ENCODE measurements around the gene IRF6. TPM values are rescaled to one million over a fixed set of nuclear protein-coding genes. Genes with fewer than 3 reads are reported as not detected.

Gene IRF6
- total RNA-seq, 1 donor from 2014 or later, result 28.2 TPM

- no peak overlapping the region for H3K27ac Mint-ChIP-seq
- H3K4me1 Mint-ChIP-seq (ENCODE audit: unreplicated experiment), result peaks cover 16% of the 10 kb centered on the region
- no peaks in the 10 kb centered on the region for H3K36me3 Mint-ChIP-seq
- no peaks in the 10 kb centered on the region for H3K9me3 Mint-ChIP-seq
- DNase-seq (ENCODE audit: extremely low spot score, unreplicated experiment), result no peak
- H3K4me3 Mint-ChIP-seq, result no peak overlapping the region
- H3K27me3 Mint-ChIP-seq, result no peaks in the 10 kb centered on the region
- TF ChIP-seq CTCF (conservative IDR thresholded peaks at IDR 0.05), result no peak
Measured at GRCh38 chr1:209749670-209750323, 56.1 kb downstream of the IRF6 start.

- no peaks in the 10 kb centered on the region for H3K9me3 Mint-ChIP-seq
- no peaks in the 10 kb centered on the region for H3K36me3 Mint-ChIP-seq
- H3K27ac Mint-ChIP-seq, result no peak overlapping the region
- TF ChIP-seq CTCF (conservative IDR thresholded peaks at IDR 0.05), result no peak
- DNase-seq (ENCODE audit: extremely low spot score, unreplicated experiment), result no peak
- H3K4me3 Mint-ChIP-seq, result no peak overlapping the region
- H3K27me3 Mint-ChIP-seq, result no peaks in the 10 kb centered on the region
- H3K4me1 Mint-ChIP-seq (ENCODE audit: unreplicated experiment), result peaks cover 16% of the 10 kb centered on the region
Measured at GRCh38 chr1:209749205-209749604, 56.7 kb downstream of the IRF6 start.

- Mint-ChIP-seq H3K4me3 (no peak overlapping the region), H3K27me3 (no peaks in the 10 kb centered on the region), H3K4me1 (ENCODE audit: unreplicated experiment) (peaks cover 16% of the 10 kb centered on the region), H3K27ac (peak overlapping the region; percentile 51), H3K36me3 (no peaks in the 10 kb centered on the region), H3K9me3 (no peaks in the 10 kb centered on the region)
- no peak for TF ChIP-seq CTCF (conservative IDR thresholded peaks at IDR 0.05)
- no peak for DNase-seq (ENCODE audit: extremely low spot score, unreplicated experiment)
Measured at GRCh38 chr1:209748620-209749019, 57.3 kb downstream of the IRF6 start.

GRCh38 chr1:209747580-209748262 lies 58.2 kb downstream of the IRF6 start:
- no peaks in the 10 kb centered on the region for H3K27me3 Mint-ChIP-seq
- peak overlapping the region; percentile 69 for H3K4me3 Mint-ChIP-seq
- TF ChIP-seq CTCF (conservative IDR thresholded peaks at IDR 0.05), result peak; percentile 93
- DNase-seq (ENCODE audit: extremely low spot score, unreplicated experiment), result peak; percentile 87
- peak overlapping the region; percentile 51 for H3K27ac Mint-ChIP-seq
- H3K9me3 Mint-ChIP-seq, result no peaks in the 10 kb centered on the region
- peaks cover 16% of the 10 kb centered on the region for H3K4me1 Mint-ChIP-seq (ENCODE audit: unreplicated experiment)
- H3K36me3 Mint-ChIP-seq, result no peaks in the 10 kb centered on the region

GRCh38 chr1:209746451-209747165 lies 59.3 kb downstream of the IRF6 start:
- H3K4me3 Mint-ChIP-seq, result no peak overlapping the region
- no peak for TF ChIP-seq CTCF (conservative IDR thresholded peaks at IDR 0.05)

More at GRCh38 chr1:209746451-209747165, 59.3 kb downstream of the IRF6 start:
- H3K36me3 Mint-ChIP-seq, result no peaks in the 10 kb centered on the region
- DNase-seq (ENCODE audit: extremely low spot score, unreplicated experiment), result no peak
- no peak overlapping the region for H3K27ac Mint-ChIP-seq
- no peaks in the 10 kb centered on the region for H3K9me3 Mint-ChIP-seq
- no peaks in the 10 kb centered on the region for H3K27me3 Mint-ChIP-seq
- H3K4me1 Mint-ChIP-seq (ENCODE audit: unreplicated experiment), result peaks cover 25% of the 10 kb centered on the region
